Epithelial cell of esophagus (primary cell): Measurements from ENCODE around the gene RBX1.

Experiments used
- DNase-seq: peaks from one replicate; pipeline ENCODE4 v3.0.0; 2010; ENCODE audit warnings: low read depth
- H3K4me3 ChIP-seq: 2 replicates; pipeline ENCODE4 v1.5.1; 2011; ENCODE audit warnings: mild to moderate bottlenecking, low read length, control low read depth
- TF ChIP-seq, protein P1 (sequence below): IDR thresholded peaks from 2 replicates; pipeline ENCODE4 v1.5.1; 2011; ENCODE audit warnings: low read depth, mild to moderate bottlenecking, low read length, control low read depth, inconsistent platforms; ENCODE audit not compliant: insufficient read depth; ENCODE audit errors: missing control alignments

Gene RBX1

DNA sequence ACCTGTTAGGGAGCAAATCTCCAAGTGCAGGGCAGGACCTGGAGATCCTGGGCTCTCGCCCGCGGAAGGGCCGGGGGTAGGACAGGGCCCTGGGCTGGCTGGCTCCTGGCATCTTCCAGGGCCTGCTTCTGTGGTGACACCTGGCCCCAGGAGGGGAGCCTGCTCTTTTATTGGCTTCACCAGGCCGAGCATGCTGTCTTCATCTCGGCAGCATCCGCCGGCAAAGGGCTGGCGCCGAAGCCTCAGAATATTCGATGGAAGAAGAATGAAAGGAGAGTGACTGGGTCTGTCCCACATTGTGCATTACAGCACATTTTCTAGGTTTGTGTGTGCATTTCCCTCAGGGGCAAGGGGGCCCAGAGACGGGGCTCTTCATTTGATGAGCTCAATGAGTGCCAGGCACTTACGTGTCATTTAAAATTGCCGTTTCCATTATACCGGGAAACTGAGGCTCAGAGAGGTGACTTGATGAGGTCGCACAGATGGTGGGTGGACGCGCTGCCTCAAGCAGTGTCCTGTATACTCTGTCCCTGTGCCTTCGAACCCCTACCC is 70.0 kb downstream of the RBX1 start:
- H3K4me3 ChIP-seq = peak overlapping the region; percentile 58
- TF ChIP-seq, protein P1, sequence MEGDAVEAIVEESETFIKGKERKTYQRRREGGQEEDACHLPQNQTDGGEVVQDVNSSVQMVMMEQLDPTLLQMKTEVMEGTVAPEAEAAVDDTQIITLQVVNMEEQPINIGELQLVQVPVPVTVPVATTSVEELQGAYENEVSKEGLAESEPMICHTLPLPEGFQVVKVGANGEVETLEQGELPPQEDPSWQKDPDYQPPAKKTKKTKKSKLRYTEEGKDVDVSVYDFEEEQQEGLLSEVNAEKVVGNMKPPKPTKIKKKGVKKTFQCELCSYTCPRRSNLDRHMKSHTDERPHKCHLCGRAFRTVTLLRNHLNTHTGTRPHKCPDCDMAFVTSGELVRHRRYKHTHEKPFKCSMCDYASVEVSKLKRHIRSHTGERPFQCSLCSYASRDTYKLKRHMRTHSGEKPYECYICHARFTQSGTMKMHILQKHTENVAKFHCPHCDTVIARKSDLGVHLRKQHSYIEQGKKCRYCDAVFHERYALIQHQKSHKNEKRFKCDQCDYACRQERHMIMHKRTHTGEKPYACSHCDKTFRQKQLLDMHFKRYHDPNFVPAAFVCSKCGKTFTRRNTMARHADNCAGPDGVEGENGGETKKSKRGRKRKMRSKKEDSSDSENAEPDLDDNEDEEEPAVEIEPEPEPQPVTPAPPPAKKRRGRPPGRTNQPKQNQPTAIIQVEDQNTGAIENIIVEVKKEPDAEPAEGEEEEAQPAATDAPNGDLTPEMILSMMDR = no peak
- DNase-seq = no peak

DNA sequence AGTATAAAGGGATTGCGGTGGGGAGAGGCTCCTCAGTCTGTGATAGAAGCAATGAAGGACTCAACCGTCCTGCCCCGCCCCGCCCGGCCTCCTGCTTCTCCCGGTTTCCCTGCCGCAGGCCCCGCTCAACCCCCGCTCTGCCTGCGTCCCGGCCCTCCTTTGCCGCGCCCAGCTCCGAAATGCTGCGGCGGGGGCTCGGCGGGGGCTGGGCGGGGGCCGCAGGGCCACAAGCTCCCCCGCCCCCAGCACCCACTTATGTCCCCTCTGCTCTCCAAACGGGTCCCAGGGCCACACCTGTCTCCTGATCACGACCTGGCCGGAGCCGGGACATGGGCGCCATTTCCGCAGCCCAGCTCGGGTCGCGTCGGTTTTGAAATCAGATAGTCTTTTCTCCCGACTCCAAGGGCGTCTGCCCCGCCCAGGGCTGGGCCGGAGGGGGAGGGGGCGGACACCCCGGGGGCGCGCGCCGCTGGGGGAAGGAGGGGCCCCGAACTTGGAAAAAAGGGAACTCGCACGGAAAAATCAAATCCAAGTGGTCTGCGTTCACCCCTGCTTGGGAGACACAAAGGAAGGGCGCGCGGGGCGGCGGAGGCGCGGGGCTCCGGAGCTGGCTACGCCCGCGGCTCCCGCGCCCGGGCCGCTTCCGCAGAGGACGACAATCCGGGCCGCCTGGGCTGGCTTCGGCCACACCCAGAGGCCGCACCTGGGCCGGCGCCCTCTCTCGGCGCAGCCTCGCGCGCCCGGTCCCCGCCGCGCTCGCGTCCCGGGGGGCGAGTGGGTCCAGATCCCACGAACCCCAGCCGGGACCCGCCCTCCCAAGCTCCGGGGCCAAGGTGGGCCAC is 70.7 kb downstream of the RBX1 start:
- H3K4me3 ChIP-seq = peak overlapping the region; percentile 58
- DNase-seq = peak; percentile 66
- TF ChIP-seq, protein P1 = no peak

DNA sequence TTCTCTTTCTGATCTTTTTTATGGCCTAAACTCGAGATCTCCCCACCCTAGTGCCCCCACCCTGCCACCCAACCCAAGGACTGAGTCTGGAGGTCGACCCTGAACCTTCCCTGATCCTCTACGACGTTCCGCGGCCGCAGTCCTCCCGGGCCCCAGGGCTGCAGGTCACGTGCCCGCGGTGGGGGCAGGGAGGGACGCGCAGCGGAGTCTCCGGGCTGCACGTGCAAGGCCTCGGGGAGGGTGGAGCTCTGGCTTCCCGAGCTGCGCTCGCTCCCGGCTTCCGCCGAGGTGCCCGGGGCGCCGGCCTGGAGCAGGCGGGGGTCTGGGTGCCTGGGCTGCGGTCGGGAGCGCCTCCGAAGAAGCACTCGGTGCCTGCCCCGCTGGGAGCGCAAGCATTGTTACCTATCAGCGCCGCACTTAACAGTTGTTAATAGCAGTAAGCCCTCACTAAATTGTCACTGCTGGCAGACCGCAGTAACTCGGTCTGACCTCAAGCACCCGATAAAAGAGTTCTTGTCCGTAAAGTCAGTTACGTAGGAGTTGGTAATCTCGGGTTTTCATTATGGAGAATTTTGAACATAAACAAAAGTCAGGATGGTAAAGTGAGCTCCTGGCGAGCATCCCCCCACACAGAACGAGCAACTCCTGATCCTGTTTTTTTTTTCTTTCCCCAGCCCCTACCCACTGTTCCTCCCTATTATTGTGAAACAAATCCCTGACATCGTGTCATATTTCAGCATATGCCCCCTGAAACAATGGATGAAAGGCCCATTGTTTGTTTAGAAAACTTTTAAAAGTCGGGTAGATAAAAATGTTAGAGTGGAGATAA is 71.5 kb downstream of the RBX1 start:
- DNase-seq = peak; percentile 61
- TF ChIP-seq, protein P1 = no peak
- peak overlapping the region; percentile 58 for H3K4me3 ChIP-seq
